Glutamatergic neuron (in vitro differentiated cells): ENCODE measurements around the gene DNMT3A. TPM values are rescaled to one million over a fixed set of nuclear protein-coding genes. Genes with fewer than 3 reads are reported as not detected.

Experiments
- DNase-seq: peaks from one replicate; pipeline ENCODE4 v3.0.0; 2022
- H3K27ac Mint-ChIP-seq: one replicate; pipeline ENCODE4 v1.8.0; 2020; ENCODE audit warnings: mild to moderate bottlenecking, mixed read lengths, inconsistent platforms; ENCODE audit not compliant: unreplicated experiment
- H3K27me3 Mint-ChIP-seq: one replicate; pipeline ENCODE4 v1.8.0; 2020; ENCODE audit warnings: mild to moderate bottlenecking, moderate library complexity, mixed read lengths, inconsistent platforms; ENCODE audit not compliant: unreplicated experiment
- H3K36me3 Mint-ChIP-seq: one replicate; pipeline ENCODE4 v1.8.0; 2020; ENCODE audit warnings: mild to moderate bottlenecking, mixed read lengths, inconsistent platforms; ENCODE audit not compliant: unreplicated experiment
- H3K4me1 Mint-ChIP-seq: one replicate; pipeline ENCODE4 v1.8.0; 2020; ENCODE audit warnings: mild to moderate bottlenecking, low read depth, mixed read lengths, inconsistent platforms; ENCODE audit not compliant: unreplicated experiment
- H3K4me3 Mint-ChIP-seq: one replicate; pipeline ENCODE4 v1.8.0; 2020; ENCODE audit warnings: mild to moderate bottlenecking, mixed read lengths, inconsistent platforms; ENCODE audit not compliant: unreplicated experiment
- H3K9me3 Mint-ChIP-seq: one replicate; pipeline ENCODE4 v1.8.0; 2020; ENCODE audit warnings: mild to moderate bottlenecking, moderate library complexity, mixed read lengths, inconsistent platforms; ENCODE audit not compliant: unreplicated experiment
- CTCF ChIP-seq: fragments of 200-600 bp; sonication (generic); IDR thresholded peaks from one replicate; pipeline ENCODE4 v1.5.0; 2021; ENCODE audit not compliant: partially characterized antibody, unreplicated experiment
- total RNA-seq: library from RNA; stranded (reverse); fragmentation: NEBNext Ultra II Directional; extraction: Animal tissue kit (Norgen Biotek cat#: 25700); gene quantifications from one replicate; pipeline ENCODE4 v1.2.1, GENCODE V29; 2021; ENCODE audit not compliant: unreplicated experiment

Gene DNMT3A
- total RNA-seq, 1 donor from 2014 or later: 175 TPM

GRCh38 chr2:25361261-25362048 lies 19.7 kb upstream of the DNMT3A start:
- H3K27me3 Mint-ChIP-seq: peaks cover 9% of the 10 kb centered on the region
- H3K9me3 Mint-ChIP-seq: peaks cover 12% of the 10 kb centered on the region
- no peak overlapping the region for H3K27ac Mint-ChIP-seq
- no peaks in the 10 kb centered on the region for H3K36me3 Mint-ChIP-seq
- peaks cover 7% of the 10 kb centered on the region for H3K4me1 Mint-ChIP-seq
- TF ChIP-seq CTCF: no peak
- no peak overlapping the region for H3K4me3 Mint-ChIP-seq
- no peak for DNase-seq

- Mint-ChIP-seq H3K9me3 (peaks cover 15% of the 10 kb centered on the region), H3K27me3 (peaks cover 4% of the 10 kb centered on the region), H3K4me3 (no peak overlapping the region), H3K4me1 (peaks cover 3% of the 10 kb centered on the region), H3K27ac (no peak overlapping the region), H3K36me3 (no peaks in the 10 kb centered on the region)
- TF ChIP-seq CTCF: no peak
- DNase-seq: no peak
These were observed 17.1 kb upstream of the DNMT3A start for GRCh38 chr2:25358836-25359235.

GRCh38 chr2:25358249-25358815 lies 16.6 kb upstream of the DNMT3A start:
- peaks cover 15% of the 10 kb centered on the region for H3K9me3 Mint-ChIP-seq
- H3K4me1 Mint-ChIP-seq: peaks cover 3% of the 10 kb centered on the region
- no peak overlapping the region for H3K4me3 Mint-ChIP-seq
- no peak for TF ChIP-seq CTCF
- no peak for DNase-seq
- H3K27me3 Mint-ChIP-seq: peaks cover 4% of the 10 kb centered on the region
- no peak overlapping the region for H3K27ac Mint-ChIP-seq
- no peaks in the 10 kb centered on the region for H3K36me3 Mint-ChIP-seq

- H3K4me3 Mint-ChIP-seq: no peak overlapping the region
- H3K36me3 Mint-ChIP-seq: no peaks in the 10 kb centered on the region
- H3K4me1 Mint-ChIP-seq: no peaks in the 10 kb centered on the region
- no peak overlapping the region for H3K27ac Mint-ChIP-seq
- H3K27me3 Mint-ChIP-seq: peaks cover 2% of the 10 kb centered on the region
- no peak for TF ChIP-seq CTCF
- peaks cover 15% of the 10 kb centered on the region for H3K9me3 Mint-ChIP-seq
- DNase-seq: no peak
These were observed 14.4 kb upstream of the DNMT3A start for GRCh38 chr2:25356088-25356487.

GRCh38 chr2:25355270-25355669 lies 13.5 kb upstream of the DNMT3A start:
- H3K9me3 Mint-ChIP-seq: peaks cover 17% of the 10 kb centered on the region
- no peak overlapping the region for H3K4me3 Mint-ChIP-seq
- H3K27me3 Mint-ChIP-seq: peaks cover 2% of the 10 kb centered on the region
- DNase-seq: no peak
- no peak overlapping the region for H3K27ac Mint-ChIP-seq
- TF ChIP-seq CTCF: no peak
- no peaks in the 10 kb centered on the region for H3K4me1 Mint-ChIP-seq
- no peaks in the 10 kb centered on the region for H3K36me3 Mint-ChIP-seq
